ENCODE data around the gene LRRFIP1. TPM values are rescaled to one million over a fixed set of nuclear protein-coding genes. Genes with fewer than 3 reads are reported as not detected.

The LRRFIP1 gene
- total and polyA plus RNA-seq, 9 of the 15 experiments (the other 6 are each of a cell fraction or from before 2014, with no cell fraction given) = 13.1 to 45.2 (median 31.3) TPM

DNA sequence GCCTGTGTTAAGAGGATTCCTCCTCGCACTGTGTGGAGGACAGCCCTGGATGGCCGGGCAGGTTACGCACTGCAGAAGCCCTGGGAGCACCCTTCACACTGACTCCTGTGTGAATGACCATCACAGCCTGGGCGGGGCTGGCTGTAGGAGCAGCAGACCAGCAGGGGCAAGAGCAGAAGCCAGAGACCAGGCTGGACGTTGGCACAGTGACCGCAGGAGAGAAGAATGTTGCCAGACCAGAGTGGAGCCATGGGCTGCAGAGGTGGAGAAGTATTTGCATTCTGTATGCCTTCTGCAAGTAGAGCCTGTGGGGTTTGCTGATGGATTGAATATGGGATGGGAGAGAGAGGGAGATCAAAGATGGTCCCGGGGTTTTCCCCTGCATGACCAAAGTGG, 23.1 kb downstream of the LRRFIP1 start:
- DNase-seq (ENCODE audit: extremely low read depth in 1 of 4, low spot score in 3 of 4) (no peak), ATAC-seq (no peak), FAIRE-seq (no peak)
- Histone ChIP-seq H3K9me3 (replicated peaks; ENCODE audit: control insufficient read depth, insufficient read depth, low read depth, low read length) (no peaks in the 10 kb centered on the region), H3K79me2 (ENCODE audit: control insufficient read depth, insufficient read depth, low read length) (no peaks in the 10 kb centered on the region), H3K9ac (ENCODE audit: insufficient read depth in 1 of 2, low read depth in 2 of 2, low read length in 2 of 2) (no peak overlapping the region), H3K9me1 (ENCODE audit: control insufficient read depth, insufficient read depth, low read length) (no peaks in the 10 kb centered on the region), H3K4me2 (ENCODE audit: insufficient read depth, low read length) (no peak overlapping the region), H3K36me3 (ENCODE audit: control insufficient read depth, insufficient read depth, low read length) (no peaks in the 10 kb centered on the region), H4K20me1 (replicated peaks; ENCODE audit: control insufficient read depth, insufficient read depth, low read length) (no peaks in the 10 kb centered on the region), H3K27me3 (ENCODE audit: control insufficient read depth in 2 of 2, insufficient read depth in 2 of 2, low read length in 2 of 2) (peaks cover 11 to 54% of the 10 kb centered on the region in 2 experiments; a peak in 4 of 5 replicates), H3K4me3 (no peak overlapping the region), H3K27ac (ENCODE audit: extremely low read depth, low read depth, low read length) (no peak overlapping the region), H3K4me1 (replicated peaks in 1 of 2; ENCODE audit: control insufficient read depth in 2 of 2, insufficient read depth in 2 of 2, low read length in 2 of 2) (no peaks in the 10 kb centered on the region), H2AFZ (ENCODE audit: low read depth, low read length) (no peak overlapping the region)
- in situ Hi-C loops (cut with MboI) (no loop called here), intact Hi-C loops (cut with micrococcal nuclease) (no loop called here)
- BruUV-seq (replicated peaks) = no TSS peak
- ChIA-PET POLR2A (no interaction called here), CTCF (ENCODE audit: low intra/inter-chr PET ratio) (no interaction called here)
- 2% methylated on average over 7 of the region's 7 CpGs for WGBS (ENCODE audit: insufficient coverage, low coverage, missing lambda C conversion rate)
- TF ChIP-seq IFI16 (CRISPR knock-in tag; IDR thresholded peaks at IDR 0.05) (no peak), SAFB (IDR thresholded peaks at IDR 0.05; ENCODE audit: borderline replicate concordance, low read depth, low read length) (no peak), ZNF589 (CRISPR knock-in tag; IDR thresholded peaks at IDR 0.05; ENCODE audit: low read depth) (no peak), ZNF316 (IDR thresholded peaks at IDR 0.05) (no peak), ZNF778 (CRISPR knock-in tag; IDR thresholded peaks at IDR 0.05) (no peak), XRCC3 (IDR thresholded peaks at IDR 0.05) (no peak)
- TF ChIP-seq, protein P1, sequence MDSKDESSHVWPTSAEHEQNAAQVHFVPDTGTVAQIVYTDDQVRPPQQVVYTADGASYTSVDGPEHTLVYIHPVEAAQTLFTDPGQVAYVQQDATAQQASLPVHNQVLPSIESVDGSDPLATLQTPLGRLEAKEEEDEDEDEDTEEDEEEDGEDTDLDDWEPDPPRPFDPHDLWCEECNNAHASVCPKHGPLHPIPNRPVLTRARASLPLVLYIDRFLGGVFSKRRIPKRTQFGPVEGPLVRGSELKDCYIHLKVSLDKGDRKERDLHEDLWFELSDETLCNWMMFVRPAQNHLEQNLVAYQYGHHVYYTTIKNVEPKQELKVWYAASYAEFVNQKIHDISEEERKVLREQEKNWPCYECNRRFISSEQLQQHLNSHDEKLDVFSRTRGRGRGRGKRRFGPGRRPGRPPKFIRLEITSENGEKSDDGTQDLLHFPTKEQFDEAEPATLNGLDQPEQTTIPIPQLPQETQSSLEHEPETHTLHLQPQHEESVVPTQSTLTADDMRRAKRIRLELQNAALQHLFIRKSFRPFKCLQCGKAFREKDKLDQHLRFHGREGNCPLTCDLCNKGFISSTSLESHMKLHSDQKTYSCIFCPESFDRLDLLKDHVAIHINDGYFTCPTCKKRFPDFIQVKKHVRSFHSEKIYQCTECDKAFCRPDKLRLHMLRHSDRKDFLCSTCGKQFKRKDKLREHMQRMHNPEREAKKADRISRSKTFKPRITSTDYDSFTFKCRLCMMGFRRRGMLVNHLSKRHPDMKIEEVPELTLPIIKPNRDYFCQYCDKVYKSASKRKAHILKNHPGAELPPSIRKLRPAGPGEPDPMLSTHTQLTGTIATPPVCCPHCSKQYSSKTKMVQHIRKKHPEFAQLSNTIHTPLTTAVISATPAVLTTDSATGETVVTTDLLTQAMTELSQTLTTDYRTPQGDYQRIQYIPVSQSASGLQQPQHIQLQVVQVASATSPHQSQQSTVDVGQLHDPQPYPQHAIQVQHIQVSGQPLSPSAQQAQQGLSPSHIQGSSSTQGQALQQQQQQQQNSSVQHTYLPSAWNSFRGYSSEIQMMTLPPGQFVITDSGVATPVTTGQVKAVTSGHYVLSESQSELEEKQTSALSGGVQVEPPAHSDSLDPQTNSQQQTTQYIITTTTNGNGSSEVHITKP (IDR thresholded peaks at IDR 0.05; ENCODE audit: partially characterized antibody) = no peak
- TF ChIP-seq, protein P2, sequence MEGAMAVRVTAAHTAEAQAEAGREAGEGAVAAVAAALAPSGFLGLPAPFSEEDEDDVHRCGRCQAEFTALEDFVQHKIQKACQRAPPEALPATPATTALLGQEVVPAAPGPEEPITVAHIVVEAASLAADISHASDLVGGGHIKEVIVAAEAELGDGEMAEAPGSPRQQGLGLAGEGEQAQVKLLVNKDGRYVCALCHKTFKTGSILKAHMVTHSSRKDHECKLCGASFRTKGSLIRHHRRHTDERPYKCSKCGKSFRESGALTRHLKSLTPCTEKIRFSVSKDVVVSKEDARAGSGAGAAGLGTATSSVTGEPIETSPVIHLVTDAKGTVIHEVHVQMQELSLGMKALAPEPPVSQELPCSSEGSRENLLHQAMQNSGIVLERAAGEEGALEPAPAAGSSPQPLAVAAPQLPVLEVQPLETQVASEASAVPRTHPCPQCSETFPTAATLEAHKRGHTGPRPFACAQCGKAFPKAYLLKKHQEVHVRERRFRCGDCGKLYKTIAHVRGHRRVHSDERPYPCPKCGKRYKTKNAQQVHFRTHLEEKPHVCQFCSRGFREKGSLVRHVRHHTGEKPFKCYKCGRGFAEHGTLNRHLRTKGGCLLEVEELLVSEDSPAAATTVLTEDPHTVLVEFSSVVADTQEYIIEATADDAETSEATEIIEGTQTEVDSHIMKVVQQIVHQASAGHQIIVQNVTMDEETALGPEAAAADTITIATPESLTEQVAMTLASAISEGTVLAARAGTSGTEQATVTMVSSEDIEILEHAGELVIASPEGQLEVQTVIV (CRISPR knock-in tag; IDR thresholded peaks at IDR 0.05; ENCODE audit: borderline replicate concordance) = no peak
- TF ChIP-seq, protein P3, sequence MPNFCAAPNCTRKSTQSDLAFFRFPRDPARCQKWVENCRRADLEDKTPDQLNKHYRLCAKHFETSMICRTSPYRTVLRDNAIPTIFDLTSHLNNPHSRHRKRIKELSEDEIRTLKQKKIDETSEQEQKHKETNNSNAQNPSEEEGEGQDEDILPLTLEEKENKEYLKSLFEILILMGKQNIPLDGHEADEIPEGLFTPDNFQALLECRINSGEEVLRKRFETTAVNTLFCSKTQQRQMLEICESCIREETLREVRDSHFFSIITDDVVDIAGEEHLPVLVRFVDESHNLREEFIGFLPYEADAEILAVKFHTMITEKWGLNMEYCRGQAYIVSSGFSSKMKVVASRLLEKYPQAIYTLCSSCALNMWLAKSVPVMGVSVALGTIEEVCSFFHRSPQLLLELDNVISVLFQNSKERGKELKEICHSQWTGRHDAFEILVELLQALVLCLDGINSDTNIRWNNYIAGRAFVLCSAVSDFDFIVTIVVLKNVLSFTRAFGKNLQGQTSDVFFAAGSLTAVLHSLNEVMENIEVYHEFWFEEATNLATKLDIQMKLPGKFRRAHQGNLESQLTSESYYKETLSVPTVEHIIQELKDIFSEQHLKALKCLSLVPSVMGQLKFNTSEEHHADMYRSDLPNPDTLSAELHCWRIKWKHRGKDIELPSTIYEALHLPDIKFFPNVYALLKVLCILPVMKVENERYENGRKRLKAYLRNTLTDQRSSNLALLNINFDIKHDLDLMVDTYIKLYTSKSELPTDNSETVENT (CRISPR knock-in tag; IDR thresholded peaks at IDR 0.05) = no peak

All from K562 (cell line).